Activated CD4-positive, alpha-beta T cell treated with anti-CD3 and anti-CD28 coated beads, Interleukin-2, amount 50 U/mL, for 48 hours (primary cell): ENCODE data around the gene NSUN2.
A peak's percentile ranks its signal among the peaks of the same experiment; 100 is the strongest.

Experiments used
- DNase-seq, 2 experiments: peaks; one replicate each; pipeline ENCODE4 v3.0.0-alpha.2; 2020

The NSUN2 gene

DNA sequence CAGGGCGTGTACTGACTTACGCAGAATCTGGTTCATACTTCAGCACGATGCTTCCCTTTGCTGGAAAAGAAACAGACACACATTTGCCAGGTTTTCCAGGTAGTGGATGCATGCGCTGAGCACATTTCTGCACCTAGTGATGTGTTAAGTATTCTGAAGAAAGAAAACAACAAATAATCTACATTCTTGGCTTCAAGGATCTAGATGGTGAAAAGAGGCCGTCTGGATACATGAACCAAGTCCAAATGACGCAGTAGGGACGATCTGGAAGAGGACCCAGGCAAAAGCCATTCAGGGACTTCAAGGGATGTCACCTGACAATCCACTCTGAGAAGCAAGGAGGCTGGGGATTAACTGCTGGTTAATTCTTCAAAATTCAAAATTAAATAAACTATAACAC, 30.4 kb downstream of the NSUN2 start:
- no peak for DNase-seq

DNA sequence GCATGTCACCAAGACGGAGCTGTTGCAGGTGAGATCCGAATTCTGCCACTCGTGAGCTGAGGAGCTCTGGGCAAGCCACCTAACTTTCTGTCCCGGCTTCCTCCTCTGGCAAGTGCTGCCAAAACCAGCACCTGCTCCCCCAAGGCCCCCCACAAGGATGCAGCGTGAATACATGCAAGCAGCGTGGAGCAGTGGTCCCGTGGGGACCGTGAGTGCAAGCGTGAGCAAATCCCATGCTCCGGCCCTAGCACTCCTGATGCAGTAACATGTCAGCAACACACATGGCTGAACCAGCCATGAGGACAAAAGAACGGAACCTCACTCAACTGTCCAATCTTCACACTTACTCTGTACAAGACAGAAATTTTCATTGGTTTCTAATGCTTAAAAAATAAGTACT, 31.0 kb downstream of the NSUN2 start:
- no peak for DNase-seq

DNA sequence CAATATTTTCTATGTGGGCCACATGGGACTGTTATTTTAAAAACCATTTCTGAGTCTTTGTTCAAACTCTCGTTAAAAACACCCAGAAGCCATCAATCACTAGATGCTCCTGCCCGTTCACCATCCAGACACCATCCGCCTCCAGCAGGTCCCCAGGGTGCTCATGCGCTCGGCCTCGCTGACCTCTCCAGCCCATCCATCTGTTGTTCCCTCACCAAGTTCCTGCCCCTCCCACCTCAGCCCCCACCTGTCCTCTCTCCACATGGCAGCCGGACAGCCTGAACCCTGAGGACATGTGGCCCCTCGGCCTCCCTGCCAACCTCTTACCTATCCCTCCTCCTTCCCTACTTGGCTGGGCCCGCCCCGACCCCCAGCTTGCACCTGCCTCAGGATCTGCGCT, 31.6 kb downstream of the NSUN2 start:
- no peak for DNase-seq

DNA sequence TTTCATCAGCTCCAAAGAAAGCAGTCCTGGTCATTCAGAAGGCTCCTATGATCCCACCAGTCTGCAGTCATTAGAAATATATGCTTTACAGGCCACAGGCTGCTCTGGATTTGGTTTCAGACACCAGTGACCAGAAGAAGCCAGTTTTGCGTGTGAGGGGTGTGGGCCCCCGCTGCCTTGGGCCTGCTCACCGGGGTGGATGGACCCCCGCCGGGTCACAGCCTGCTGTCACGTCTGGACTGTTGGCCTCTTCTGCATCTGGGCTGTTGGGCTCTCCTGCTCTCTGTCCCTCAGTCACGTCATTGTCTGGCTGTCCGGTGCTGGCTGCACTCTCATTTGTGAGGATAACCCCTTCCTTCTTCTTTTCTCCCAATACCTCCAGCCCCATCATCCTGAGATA, 33.1 kb downstream of the NSUN2 start:
- DNase-seq, result no peak

DNA sequence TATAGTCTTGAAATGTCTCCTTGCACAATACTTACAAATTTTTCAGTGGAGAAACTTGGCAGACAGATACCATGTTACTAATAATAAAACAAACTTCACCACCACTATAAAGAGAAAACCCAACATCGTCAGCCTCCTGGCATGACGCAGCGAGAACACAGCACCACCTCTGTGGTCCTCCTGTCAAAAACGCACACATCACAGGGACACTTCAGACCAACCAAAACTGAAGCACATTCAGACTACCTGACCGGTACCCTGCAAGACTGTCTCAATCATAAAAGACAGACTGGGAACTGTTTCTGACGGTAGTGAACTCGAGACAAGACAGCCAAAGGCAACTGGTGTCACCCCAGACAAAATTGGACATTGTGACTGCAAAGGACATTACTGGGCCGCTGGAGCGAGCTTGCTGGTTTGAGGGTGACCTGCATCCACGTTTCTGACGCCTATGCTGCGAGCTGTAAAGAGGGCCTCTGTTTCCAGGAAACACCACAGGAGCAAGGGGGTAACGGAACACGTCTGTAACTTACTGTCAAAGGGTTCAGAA, 34.4 kb downstream of the NSUN2 start:
- DNase-seq, result no peak

DNA sequence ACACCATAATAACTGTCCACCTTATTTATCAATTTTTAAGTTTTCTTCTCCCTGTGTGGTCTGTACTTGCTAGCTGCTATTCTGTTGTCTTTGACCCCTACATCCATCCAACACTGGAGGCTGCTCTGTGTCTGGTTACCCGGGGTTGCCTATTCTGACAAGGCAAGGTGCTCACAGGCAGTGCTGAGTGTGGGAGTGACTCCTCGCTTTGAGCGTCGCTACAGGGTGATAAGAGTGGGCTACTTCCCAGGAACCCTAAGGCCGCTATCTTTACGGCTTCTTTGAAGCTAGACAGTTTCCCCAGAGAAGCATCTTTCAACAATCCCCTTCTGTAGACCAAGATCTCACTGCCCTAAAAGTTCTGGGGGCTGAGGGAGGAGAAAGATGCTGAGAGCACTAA, 35.3 kb downstream of the NSUN2 start:
- no peak for DNase-seq

DNA sequence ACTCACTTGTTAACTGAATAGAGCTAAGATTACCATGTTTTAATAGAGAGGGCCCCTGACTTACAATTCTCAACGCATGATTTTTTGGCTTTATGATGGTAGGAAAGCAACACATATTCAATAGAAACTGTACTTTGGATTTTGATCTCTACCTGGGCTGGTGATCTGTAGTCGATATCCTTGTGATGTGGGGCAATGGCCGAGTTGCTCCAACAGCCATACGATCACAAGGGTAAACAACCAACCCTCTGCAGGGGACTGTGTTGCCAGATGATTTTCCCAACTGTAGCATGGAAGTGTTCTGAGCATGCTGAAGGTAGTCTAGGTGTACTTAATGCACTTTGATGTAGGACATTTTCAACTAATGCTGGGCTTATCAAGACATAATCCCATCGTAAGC, 36.5 kb downstream of the NSUN2 start:
- no peak for DNase-seq

DNA sequence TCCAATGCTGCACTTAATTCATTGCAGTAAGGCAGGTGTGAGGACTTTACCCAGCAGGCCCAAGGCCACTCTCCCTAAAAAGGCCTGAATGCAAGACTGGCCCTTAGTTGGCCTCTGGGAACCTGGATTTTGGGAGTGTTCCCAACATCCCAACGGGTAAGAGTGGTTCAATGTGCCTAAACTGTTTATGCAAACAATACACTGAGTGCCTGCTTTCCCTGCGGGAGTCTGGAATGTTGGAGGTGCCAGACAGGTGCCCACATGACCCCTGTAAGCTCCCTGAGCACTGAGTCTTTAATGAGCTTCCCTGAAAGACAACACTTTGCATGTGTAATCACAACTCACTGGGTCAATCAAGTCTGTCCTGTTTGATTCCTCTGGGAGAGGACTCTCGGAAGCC, 37.4 kb downstream of the NSUN2 start:
- no peak for DNase-seq

DNA sequence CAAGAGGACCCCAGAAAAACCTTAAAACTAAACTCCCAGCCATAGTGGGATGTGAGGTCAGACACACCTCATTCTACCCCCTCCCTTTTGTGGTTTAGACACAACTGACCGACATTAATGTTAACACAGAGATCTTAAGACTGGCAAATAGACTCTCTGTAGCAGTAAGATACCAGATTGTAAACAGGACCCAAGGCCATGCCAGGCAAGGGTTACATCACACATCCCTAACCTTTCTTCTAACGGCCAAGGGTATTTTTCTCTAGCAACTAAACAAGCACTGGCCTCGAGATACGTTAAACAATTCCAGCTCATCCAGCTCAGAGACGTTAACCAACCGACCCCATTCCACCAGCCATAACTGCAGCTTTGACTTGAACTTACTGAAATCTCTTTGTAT, 38.8 kb downstream of the NSUN2 start:
- no peak for DNase-seq

DNA sequence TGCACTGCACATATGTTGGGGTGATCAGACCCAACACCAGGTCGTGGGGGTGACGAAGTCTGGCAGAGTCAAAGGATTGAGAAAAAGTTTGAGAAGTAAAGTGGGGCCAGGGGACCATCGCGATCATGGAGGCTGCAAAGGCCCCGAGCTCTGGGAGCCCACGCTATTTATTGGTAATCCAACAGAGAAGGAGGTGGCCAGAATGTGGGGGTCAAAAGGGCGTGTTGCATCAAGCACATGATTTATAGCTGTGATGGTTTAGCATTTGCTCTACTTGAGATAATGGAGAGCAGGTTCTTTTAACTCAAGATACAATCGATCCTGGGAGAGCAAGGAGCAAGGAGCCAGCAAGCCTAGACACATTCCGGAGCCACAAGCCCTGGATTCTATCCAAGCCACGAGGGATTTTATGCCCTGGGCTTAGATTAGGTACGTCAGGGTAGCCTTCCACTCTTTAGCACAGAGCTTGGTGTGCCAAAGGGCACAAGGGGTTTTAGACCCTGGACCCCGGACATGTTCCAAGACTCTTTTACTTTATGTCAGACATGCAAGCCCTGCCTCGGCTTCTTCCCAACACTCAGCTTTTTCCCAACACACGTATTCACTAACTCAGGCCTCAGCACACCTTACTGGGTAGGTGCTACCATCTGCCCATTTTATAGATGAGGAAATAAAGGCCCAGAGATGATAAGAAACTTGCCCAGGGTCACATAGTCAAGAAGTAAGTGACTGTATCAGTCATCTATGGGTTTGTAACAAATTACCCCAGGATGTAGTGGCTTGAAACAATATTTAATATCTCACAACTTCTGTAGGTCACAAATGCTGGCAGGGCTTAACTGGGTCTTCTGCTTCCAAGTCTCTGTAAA, 39.5 kb downstream of the NSUN2 start:
- no peak for DNase-seq

DNA sequence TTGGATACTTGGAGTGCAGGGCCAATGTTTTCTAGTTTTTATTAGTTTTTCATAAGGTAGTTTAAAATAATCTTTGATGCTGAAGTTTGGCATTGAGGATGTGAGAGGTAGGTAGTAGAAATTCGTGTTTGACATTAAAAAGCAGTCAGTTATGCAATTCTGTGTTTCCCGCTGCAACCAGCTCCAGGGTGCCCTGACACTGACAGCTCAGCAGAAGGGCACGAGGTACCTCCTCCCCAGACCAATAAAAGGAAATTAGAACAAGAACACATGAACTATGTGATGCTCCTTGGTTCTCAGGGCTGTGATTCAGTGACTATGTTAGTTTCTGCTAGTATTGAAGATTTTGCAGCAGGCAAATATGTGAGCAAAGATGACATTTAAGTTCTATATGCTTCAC, 40.2 kb downstream of the NSUN2 start:
- DNase-seq, result no peak

DNA sequence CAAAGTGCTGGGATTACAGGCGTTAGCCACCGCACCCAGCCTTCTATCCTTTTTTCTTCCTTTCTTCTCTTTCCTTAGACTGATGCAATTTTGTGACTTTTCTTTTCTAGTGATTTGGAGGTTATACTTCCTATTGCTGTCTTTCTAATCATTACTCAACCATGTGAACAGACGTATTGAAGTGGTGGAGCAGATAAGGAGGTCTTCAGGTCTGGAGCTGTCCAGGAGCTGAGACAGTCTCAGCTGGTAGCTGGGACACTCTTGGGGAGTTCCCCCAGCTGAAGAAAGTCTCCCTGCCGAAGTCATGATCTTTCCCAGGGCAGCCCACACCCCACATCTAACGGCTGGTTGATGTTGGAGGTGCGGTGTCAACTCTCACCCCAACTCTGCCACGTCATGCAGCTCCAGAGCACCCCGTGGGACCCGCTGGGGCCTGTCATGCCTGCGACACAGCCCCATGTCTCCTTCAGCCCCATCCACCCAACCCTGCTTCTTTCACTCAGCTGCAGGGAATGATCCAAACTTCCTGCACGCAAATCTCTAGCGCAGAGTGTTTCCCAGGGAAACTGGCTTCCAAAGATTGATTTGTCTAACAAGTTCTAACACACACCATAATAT, 41.1 kb downstream of the NSUN2 start:
- DNase-seq, result no peak

DNA sequence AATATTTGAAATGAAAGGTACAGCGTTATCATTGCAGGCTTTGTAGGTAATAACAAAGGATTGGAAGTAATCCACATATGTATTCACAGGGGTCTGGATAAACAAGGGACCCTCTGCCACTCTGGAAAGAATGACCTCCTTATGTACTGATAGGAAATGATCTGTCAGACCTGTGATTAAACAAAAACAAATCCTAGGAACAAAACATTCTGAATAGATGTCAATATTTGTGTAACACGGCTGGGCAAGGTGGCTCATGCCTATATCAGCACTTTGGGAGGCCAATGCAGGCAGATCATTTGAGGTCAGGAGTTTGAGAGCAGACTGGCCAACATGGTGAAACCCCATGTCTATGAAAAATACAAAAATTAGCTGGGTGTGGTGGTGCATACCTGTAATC, 42.3 kb downstream of the NSUN2 start:
- DNase-seq, result no peak

DNA sequence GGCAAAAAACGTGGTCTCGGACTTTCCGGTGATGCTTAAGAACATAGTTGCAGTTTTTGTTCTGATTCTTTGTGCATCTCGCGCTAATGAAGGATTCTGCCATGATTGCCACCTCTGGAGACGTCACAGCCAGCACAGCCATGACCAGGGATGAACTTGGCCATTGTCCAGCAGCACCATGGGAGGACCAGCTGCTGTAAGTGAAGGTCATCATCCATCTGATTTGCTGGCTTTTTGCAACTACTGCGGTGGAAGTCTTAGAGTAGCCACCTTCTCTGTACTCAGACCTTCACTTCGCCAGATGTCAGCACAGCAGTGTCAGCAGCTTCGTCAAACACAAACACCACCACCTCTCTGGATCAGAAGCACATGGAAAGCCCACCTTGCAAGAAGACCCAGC, 45.7 kb downstream of the NSUN2 start:
- no peak for DNase-seq

DNA sequence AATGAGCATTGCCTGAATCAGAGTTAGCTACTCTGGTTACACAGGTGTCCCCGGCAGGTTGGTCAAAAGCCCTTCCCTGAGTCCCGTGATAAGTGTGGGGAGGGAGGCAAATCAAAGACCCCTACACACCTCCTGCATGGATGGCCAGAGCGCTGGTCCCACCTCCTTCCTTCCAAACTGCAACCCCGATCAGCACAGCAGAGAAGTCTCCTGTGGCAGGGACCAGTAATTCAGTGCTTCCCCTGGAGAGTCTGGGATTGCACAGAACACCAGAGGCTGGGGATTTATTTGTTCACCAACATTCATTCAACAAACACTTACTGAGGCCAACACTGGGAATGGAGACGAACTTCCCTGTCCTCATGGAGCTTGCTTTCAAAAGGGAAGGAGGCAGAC, 46.2 kb downstream of the NSUN2 start:
- DNase-seq, result no peak

DNA sequence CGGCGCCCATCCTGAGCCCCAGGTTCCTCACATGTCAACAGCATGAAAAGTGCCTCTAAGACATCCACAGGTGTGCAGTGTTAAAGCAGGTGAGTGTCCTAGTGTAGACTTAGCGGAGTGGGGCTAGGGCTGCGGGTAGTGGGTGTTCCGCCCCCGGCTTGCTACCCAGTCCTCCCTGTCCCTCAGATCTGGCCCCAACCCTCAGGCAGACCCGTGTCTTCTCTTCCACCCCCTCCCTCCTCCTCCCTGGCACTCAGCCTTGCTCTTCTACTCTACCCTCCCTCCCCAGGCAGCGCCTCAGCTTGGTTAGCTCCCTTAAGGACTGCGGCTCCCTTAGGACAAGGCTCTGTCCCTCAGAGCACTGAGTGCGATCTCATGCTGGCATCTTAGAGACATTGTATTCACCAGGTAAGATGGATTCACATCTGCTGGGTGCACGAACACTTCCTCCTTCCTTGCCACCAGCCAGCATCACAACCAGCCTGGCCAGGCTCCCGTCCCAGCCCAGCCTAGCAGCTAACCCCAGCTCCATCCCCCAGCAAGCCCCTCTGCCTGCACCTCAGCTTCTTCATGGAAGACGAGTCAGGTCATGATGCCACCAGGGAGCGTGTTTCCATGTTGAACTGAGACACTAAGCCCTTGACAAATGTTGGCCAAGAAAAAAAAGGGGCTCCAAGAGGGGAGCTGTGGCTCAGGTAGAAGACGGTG, 46.8 kb downstream of the NSUN2 start:
- DNase-seq, result no peak

DNA sequence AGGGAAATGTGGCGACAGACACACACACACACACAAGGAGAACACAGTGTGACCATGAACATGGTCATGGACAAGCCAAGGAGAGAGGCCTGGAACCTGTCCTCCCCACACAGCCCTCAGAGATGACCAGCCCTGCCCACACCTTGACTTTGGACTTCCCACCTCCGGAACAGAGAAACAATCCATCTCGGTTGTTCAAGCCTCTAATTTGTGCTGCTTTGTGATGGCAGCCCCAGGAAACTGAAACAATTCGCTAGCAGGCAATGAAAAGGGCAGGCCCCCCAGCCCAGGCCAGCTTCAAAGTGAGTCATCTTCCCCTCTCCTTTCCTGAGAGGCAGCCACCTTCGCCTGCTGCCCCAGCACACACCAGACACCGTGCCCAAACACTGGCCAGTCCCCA, 47.7 kb downstream of the NSUN2 start:
- no peak for DNase-seq

DNA sequence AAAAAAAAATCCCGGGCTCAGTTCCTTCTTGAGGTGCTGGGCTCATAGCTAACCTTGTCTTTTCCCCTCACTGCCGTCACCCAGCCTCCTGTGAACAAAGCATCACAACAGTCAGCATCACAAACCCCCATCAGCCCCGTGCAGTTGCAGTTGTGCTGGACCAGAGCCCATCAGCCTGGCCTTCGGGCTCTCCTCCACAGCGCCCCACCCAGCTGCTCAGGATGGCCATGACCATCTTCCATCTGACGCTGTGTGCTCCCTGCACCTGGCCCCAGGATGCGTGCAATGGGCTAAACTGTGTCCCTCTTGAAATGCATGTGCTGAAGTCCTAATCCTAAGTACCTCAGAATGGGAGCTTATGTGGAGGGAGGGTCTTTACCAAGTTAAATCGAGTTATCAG, 48.1 kb downstream of the NSUN2 start:
- no peak for DNase-seq

DNA sequence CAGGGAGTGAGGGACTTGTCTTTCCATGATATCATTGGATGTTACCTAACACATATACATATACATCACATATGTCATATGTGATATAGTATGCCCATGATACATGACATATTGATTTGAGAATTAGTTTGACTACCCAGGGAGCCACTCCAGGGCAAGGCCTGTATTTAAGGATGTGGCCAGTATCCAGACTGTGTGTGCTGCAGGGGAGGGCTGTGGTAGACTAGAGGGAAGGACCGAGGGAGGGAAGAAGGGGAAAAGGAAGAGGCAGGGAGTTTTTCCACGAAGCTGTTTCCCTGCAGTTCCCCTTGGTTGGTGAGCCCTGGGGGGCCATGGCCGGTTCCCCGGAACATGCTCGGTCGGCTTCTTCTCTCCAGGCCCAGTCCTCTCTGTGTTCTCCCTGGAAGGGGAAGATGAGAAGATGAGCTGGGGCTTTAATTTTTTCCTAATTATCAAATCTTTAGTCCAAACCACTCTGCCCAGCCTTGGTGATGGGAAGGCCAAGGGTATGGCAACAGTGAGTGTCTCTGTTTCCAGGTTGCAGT, 48.7 kb downstream of the NSUN2 start:
- DNase-seq, result no peak

DNA sequence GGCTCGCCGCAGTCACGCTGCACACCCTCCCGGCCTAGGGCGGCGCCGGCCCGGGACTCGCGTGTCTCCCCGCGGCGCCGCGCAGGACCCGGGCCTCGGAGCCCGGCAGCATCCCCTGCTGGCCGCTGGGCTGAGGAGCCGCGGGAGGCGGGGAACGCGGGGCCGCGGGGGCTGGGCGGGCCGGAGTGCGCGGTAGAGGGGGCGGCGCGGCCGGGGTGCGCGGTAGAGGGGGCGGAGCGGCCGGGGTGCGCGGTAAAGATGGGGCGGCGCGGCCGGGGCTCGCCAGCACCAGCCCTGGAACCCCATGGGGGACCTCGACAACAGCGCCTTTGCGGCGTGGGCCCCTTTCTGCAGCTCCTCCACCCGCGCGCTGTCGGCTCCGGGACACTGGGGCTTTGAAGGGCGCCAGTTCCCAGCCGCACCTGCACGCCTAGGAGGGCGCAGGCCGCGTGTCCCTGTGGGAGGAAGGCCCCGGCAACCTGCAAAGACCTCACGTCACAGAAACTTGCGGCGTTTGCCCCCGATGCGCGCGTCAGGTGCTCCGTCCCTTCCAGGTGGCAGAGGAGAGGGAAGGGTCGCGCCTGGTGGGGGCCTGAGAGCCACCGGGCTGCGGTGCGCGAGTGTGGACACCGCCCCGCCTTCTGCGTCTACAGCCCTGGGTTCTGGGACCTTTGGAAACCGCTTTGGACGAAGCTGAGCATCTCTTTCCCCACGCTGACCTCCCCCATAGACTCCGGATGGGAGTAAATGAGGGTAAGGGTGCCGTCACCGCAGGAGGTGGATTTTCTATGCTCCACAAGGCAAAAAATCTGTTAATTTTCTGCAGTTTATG, 49.6 kb downstream of the NSUN2 start:
- peak; percentile 14 to 17 for DNase-seq

DNA sequence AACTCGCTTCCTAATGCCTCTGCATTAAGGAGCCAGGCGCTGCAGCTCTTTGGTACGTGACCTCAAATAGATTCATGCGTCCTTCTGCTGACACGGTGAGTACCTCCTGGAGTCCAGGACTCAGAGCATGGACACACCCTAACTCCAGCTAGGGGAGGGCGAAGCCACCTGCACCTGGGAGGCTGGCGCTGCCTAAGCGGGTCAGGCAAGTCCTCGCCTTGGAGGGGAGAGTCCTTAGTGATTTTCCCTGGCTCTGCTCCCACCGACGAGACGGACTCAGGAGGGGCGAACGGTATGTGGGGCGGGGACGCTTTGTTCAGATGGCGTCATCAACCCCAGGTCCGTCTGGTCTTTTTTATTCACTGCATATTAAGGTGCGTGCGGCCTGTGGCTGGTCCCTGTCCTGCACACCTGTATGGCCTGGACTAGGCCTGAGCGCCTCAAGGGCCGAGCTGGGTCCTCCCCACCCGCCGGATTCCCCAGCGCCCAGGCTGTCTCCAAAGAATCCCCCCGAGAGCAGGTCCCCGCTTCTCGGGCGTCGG, 50.3 kb downstream of the NSUN2 start:
- no peak for DNase-seq
